Neutrophil (primary cell): ENCODE measurements around the gene FRY.
A peak's percentile ranks its signal among the peaks of the same experiment; 100 is the strongest.

ENCODE experiments used
- H3K27ac ChIP-seq: fragments of 200-600 bp; sonication (generic); 2 replicates; pipeline ENCODE4 v1.5.1; 2016; ENCODE audit warnings: mild to moderate bottlenecking, moderate library complexity
- H3K27me3 ChIP-seq: fragments of 200-600 bp; sonication (generic); 2 replicates; pipeline ENCODE4 v1.6.0; 2016; ENCODE audit warnings: mild to moderate bottlenecking
- H3K36me3 ChIP-seq: fragments of 200-600 bp; sonication (generic); 2 replicates; pipeline ENCODE4 v1.5.1; 2017
- H3K4me1 ChIP-seq, 2 experiments: fragments of 200-600 bp in 1 of 2; sonication (generic) in 1 of 2; 1 replicate in 1 of 2; 2 replicates in 1 of 2; pipeline versions ENCODE4 v1.5.1 to v1.6.1; 2013 to 2016; ENCODE audit warnings: low read depth in 1 of 2, low read length in 1 of 2, mild to moderate bottlenecking in 1 of 2, moderate library complexity in 1 of 2; ENCODE audit not compliant: control insufficient read depth in 1 of 2, insufficient read depth in 1 of 2
- H3K4me3 ChIP-seq, 2 experiments: fragments of 200-600 bp in 1 of 2; sonication (generic) in 1 of 2; 1 replicate in 1 of 2; 2 replicates in 1 of 2; pipeline ENCODE4 v1.5.1; 2013 to 2016; ENCODE audit warnings: low read depth in 1 of 2, low read length in 1 of 2, mild to moderate bottlenecking in 1 of 2, moderate library complexity in 1 of 2
- H3K9me3 ChIP-seq: fragments of 200-600 bp; sonication (generic); 2 replicates; pipeline ENCODE4 v1.5.1; 2016
- TF ChIP-seq, protein P1 (sequence below): fragments of 200-600 bp; sonication (generic); IDR thresholded peaks from 2 replicates; pipeline ENCODE4 v1.5.1; 2016; ENCODE audit warnings: antibody characterized with exemption

FRY gene

DNA sequence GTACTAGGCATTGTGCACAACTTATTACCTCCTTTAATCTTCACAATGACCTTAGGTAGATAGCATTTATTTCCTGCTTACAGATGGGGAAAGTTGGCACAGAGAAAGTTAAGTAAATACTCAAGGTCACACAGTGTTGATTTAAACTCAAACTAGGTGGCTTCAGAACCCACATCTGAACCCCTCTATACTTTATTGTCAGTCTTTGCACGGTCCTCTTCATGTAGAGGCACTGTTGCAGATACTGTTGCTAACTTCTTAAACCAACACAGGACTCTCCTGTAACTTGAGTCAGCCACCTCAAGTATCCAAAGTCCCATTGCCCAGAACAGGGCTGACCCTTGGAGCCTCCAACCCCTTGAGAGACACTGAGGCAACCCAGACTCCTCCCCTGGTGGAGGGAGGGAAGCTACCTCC, 48.8 kb downstream of the FRY start:
- Histone ChIP-seq H3K36me3 (peaks cover 45% of the 10 kb centered on the region), H3K4me3 (no peak overlapping the region), H3K9me3 (no peaks in the 10 kb centered on the region), H3K27me3 (no peaks in the 10 kb centered on the region), H3K27ac (peak overlapping the region; percentile 18), H3K4me1 (peaks cover 3 to 11% of the 10 kb centered on the region in 2 experiments)
- TF ChIP-seq, protein P1, sequence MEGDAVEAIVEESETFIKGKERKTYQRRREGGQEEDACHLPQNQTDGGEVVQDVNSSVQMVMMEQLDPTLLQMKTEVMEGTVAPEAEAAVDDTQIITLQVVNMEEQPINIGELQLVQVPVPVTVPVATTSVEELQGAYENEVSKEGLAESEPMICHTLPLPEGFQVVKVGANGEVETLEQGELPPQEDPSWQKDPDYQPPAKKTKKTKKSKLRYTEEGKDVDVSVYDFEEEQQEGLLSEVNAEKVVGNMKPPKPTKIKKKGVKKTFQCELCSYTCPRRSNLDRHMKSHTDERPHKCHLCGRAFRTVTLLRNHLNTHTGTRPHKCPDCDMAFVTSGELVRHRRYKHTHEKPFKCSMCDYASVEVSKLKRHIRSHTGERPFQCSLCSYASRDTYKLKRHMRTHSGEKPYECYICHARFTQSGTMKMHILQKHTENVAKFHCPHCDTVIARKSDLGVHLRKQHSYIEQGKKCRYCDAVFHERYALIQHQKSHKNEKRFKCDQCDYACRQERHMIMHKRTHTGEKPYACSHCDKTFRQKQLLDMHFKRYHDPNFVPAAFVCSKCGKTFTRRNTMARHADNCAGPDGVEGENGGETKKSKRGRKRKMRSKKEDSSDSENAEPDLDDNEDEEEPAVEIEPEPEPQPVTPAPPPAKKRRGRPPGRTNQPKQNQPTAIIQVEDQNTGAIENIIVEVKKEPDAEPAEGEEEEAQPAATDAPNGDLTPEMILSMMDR: no peak

DNA sequence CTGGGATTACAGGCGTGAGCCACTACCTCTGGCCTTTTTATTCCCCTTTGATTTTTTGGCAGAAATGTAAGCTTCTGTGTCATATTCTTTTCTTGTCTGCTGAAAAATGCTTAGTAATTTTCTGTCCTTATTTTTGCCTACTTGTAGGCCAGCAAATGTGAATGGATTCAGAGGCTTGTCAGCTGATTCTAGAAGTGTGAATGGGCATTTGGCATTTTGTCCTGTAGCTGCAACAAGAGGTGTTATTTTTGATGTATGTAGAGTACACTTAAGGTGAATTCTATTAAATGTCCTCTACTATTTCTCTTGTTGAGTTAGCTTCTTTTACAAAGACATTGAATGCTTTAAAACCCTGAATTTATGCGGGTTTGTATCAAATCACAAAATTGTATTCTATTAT, 50.0 kb downstream of the FRY start:
- H3K27ac ChIP-seq: no peak overlapping the region
- peaks cover 3 to 11% of the 10 kb centered on the region in 2 experiments for H3K4me1 ChIP-seq
- H3K27me3 ChIP-seq: no peaks in the 10 kb centered on the region
- no peak overlapping the region for H3K4me3 ChIP-seq
- peaks cover 58% of the 10 kb centered on the region for H3K36me3 ChIP-seq
- TF ChIP-seq, protein P1: no peak
- no peaks in the 10 kb centered on the region for H3K9me3 ChIP-seq

DNA sequence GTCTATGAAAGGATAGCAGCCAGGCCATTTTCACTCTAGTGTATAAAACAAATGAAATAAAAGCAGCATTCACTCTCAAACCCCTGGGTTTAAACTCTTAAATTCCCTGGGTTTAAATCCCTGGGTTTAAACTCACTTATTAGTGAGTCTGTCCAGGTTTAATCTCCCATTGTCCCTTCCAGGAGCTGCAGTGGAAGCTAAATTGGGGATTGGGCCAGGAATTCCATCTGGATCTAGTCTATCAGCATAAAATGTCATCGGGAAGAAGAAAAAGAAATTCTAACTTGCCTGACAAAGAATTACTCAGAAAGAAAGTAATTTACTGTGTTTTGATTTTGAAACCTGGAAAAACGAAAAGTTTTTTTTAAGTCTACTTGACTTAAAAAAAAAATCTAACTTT, 54.8 kb downstream of the FRY start:
- Histone ChIP-seq H3K27ac (no peak overlapping the region), H3K27me3 (no peaks in the 10 kb centered on the region), H3K36me3 (peaks cover 44% of the 10 kb centered on the region), H3K9me3 (no peaks in the 10 kb centered on the region), H3K4me1 (peaks cover 6 to 7% of the 10 kb centered on the region in 2 experiments), H3K4me3 (no peak overlapping the region)
- TF ChIP-seq, protein P1: no peak

- TF ChIP-seq, protein P1: no peak
- H3K27me3 ChIP-seq: no peaks in the 10 kb centered on the region
- H3K4me3 ChIP-seq: no peak overlapping the region
- peaks cover 6 to 7% of the 10 kb centered on the region in 2 experiments for H3K4me1 ChIP-seq
- no peak overlapping the region for H3K27ac ChIP-seq
- no peaks in the 10 kb centered on the region for H3K9me3 ChIP-seq
- H3K36me3 ChIP-seq: peaks cover 42% of the 10 kb centered on the region
Measured at GRCh38 chr13:32086791-32087441, 55.3 kb downstream of the FRY start.

GRCh38 chr13:32087955-32088747, 56.6 kb downstream of the FRY start:
- Histone ChIP-seq H3K4me1 (peaks cover 6 to 7% of the 10 kb centered on the region in 2 experiments), H3K9me3 (no peaks in the 10 kb centered on the region), H3K27me3 (no peaks in the 10 kb centered on the region), H3K27ac (no peak overlapping the region), H3K4me3 (no peak overlapping the region), H3K36me3 (peaks cover 42% of the 10 kb centered on the region)
- TF ChIP-seq, protein P1: no peak
